GM12864 (cell line): ENCODE measurements around the gene USP7.
A peak's percentile ranks its signal among the peaks of the same experiment; 100 is the strongest.

ENCODE experiments used
- DNase-seq: peaks from one replicate; pipeline ENCODE4 v3.0.0-alpha.2; 2011; ENCODE audit warnings: low read depth
- H3K4me3 ChIP-seq: 2 replicates; pipeline ENCODE4 v1.5.1; 2011; ENCODE audit warnings: mild to moderate bottlenecking, low read depth, low read length, control low read depth
- TF ChIP-seq, protein P1 (sequence below): IDR thresholded peaks from 2 replicates; pipeline ENCODE4 v1.5.1; 2011; ENCODE audit warnings: low read depth, mild to moderate bottlenecking, moderate library complexity, low read length, control low read depth, inconsistent platforms; ENCODE audit errors: missing control alignments

Gene USP7

DNA sequence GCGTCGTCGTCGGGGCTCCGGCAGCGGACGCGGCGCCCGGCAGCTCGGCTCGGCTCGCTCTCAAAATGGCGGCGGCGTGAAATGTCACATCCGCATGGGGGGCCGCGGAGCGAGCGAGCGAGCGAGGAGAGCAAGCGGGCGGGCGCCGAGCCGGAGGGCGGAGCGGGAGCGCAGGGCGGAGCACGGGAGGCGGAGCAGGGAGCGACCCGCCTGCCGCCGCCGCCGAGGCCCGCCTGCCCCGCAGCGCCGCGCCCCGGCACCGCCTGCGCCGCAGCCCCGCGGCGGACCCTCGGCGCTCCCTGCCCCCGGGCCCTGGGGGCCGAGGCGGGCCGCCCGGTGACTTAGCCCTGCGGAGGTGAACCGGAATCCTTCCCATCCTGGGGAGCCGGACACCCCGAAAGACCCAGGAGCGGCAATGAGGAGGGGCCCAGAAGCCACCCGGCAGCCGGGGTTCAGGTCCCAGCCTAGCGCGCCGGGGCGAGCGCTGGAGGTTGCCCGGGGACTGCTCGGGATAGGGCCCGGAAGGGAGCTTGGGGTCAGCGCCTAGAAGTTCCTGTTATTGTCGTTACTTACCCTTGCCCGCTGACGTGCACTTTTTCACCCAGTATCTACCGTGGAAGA lies at the start of gene USP7:
TSS of gene USP7 (minus strand) at position 86 of the 621 bp plus-strand sequence. CDS start 621 bp downstream, outside the sequence.
- TF ChIP-seq, protein P1, sequence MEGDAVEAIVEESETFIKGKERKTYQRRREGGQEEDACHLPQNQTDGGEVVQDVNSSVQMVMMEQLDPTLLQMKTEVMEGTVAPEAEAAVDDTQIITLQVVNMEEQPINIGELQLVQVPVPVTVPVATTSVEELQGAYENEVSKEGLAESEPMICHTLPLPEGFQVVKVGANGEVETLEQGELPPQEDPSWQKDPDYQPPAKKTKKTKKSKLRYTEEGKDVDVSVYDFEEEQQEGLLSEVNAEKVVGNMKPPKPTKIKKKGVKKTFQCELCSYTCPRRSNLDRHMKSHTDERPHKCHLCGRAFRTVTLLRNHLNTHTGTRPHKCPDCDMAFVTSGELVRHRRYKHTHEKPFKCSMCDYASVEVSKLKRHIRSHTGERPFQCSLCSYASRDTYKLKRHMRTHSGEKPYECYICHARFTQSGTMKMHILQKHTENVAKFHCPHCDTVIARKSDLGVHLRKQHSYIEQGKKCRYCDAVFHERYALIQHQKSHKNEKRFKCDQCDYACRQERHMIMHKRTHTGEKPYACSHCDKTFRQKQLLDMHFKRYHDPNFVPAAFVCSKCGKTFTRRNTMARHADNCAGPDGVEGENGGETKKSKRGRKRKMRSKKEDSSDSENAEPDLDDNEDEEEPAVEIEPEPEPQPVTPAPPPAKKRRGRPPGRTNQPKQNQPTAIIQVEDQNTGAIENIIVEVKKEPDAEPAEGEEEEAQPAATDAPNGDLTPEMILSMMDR, result no peak
- H3K4me3 ChIP-seq, result peak within 1 kb of the TSS; percentile 73
- DNase-seq, result no peak

- TF ChIP-seq, protein P1, result no peak
- DNase-seq, result no peak
These were observed 49.8 kb upstream of the USP7 start for GRCh38 chr16:9013508-9013864.

DNA sequence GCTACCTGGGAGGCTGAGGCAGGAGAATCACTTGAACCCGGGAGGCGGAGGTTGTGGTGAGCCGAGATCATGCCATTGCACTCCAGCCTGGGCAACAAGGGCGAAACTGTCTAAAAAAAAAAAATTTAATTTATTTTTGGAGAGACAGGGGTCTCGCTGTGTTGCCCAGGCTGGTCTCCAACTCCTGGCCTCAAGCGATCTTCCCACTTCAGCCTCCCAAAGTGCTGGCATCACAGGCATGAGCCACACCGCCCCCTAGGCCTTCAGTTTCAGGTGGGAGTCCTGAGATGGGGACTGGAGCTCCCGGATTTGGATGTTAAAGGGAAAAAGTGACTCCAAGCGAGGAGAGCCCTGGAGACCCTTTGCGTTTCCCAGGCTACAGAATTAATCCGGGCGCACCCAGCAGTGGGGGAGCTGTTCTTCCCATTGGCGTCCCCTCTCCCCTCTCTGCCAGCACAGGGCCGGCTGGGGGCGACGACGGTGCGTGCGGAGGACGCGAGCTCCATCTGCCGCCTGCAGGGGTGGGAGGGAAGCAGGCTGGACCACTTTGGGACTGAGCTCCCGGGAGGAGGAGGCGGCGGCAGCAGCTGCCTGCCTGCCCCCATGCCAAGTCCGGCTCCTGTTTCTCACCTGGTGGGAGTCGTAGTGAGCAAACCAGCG lies 49.3 kb upstream of the USP7 start:
- no peak for DNase-seq
- TF ChIP-seq, protein P1, result no peak
- no peak overlapping the region for H3K4me3 ChIP-seq

More at GRCh38 chr16:9013508-9013864, 49.8 kb upstream of the USP7 start:
- H3K4me3 ChIP-seq, result no peak overlapping the region

DNA sequence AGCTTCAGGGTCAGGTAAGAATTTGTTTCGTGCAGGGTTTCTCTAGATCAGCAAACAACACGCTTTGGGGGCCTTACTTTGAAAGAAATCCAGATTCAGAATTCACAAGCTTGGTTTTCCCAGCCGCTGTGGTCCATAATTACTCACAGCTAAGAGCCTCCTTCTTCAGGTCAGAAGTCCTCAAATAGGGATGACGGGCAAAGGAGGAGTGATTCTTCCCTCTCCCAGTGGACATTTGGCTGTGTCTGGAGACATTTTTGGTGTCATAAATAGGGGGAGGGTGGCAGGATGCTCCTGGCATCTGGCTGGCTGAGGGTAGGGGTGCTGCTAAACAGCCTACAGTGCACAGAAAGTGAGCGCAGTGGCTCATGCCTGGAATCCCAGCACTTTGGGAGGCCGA lies 48.6 kb upstream of the USP7 start:
- DNase-seq, result no peak
- TF ChIP-seq, protein P1, result no peak
- no peak overlapping the region for H3K4me3 ChIP-seq

DNA sequence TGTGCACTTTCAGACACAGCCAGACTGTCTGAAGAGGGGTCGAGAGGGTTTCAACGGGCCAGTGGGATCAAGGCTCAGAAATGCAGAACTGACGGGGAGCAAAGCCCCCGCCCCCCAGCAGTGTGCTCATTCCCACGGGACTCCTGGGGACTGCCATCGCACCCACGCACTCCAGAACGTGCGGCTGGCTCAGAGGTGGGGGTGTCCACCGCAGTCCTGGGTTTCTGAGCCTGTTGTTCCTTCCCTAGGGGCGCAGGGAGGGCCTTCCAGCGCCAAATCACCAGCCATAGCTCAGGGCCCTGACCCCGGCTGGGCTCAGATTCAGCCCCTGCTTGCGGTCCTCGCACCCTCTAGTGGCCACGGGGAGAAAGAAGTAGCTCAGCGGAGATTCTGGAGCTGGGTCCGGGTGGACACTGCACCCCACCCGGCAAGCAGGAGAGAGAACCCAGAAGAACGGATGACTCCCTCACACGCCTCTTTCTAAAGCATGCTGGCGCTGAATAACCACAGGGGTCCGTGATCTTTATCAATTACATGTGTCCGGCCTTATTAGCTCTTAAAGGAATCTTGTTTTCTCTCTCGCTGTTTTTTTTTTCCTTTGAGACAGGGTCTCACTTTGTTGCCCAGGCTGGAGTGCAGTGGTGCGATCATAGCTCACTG lies 45.0 kb upstream of the USP7 start:
- no peak for DNase-seq
- H3K4me3 ChIP-seq, result peak overlapping the region; percentile 38

GRCh38 chr16:9007177-9007794 lies 43.6 kb upstream of the USP7 start:
- no peak for DNase-seq
- no peak overlapping the region for H3K4me3 ChIP-seq
- TF ChIP-seq, protein P1, result no peak

More for the DNA sequence above, 45.0 kb upstream of the USP7 start:
- TF ChIP-seq, protein P1, result peak; percentile 94
